KMS-11 (cell line): Measurements from ENCODE around the gene THYN1.

Experiments
- H2AFZ ChIP-seq: fragments of 200-600 bp; sonication (generic); 2 replicates; pipeline ENCODE4 v1.6.1; 2016; ENCODE audit warnings: antibody characterized with exemption, mixed run types, low read depth
- H3K27ac ChIP-seq: fragments of 200-600 bp; sonication (generic); 2 replicates; pipeline ENCODE4 v1.6.1; 2016; ENCODE audit warnings: mild to moderate bottlenecking, mixed run types
- H3K27me3 ChIP-seq: fragments of 200-600 bp; sonication (generic); 2 replicates; pipeline ENCODE4 v1.6.1; 2017; ENCODE audit warnings: mild to moderate bottlenecking, low read depth, mixed run types, moderate library complexity; ENCODE audit not compliant: insufficient read depth
- H3K36me3 ChIP-seq: fragments of 200-600 bp; sonication (generic); 2 replicates; pipeline ENCODE4 v1.6.1; 2017; ENCODE audit warnings: mild to moderate bottlenecking, mixed run types; ENCODE audit not compliant: insufficient read depth
- H3K4me1 ChIP-seq: fragments of 200-600 bp; sonication (generic); 2 replicates; pipeline ENCODE4 v1.6.1; 2016; ENCODE audit warnings: mild to moderate bottlenecking, low read depth, mixed run types; ENCODE audit not compliant: poor library complexity, severe bottlenecking
- H3K4me2 ChIP-seq: fragments of 200-600 bp; sonication (generic); 2 replicates; pipeline ENCODE4 v1.7.0; 2016; ENCODE audit warnings: mild to moderate bottlenecking, mixed run types
- H3K4me3 ChIP-seq: fragments of 200-600 bp; sonication (generic); IDR thresholded peaks from 2 replicates; pipeline ENCODE4 v1.6.1; 2017; ENCODE audit warnings: low read depth, low read length, mixed read lengths; ENCODE audit not compliant: insufficient read depth
- H3K79me2 ChIP-seq: fragments of 200-600 bp; sonication (generic); 2 replicates; pipeline ENCODE4 v1.6.1; 2016; ENCODE audit warnings: low read depth, mixed run types; ENCODE audit not compliant: insufficient read depth
- H3K9ac ChIP-seq: fragments of 200-600 bp; sonication (generic); 2 replicates; pipeline ENCODE4 v1.6.1; 2016; ENCODE audit warnings: mild to moderate bottlenecking, mixed run types
- H4K20me1 ChIP-seq: fragments of 200-600 bp; sonication (generic); 2 replicates; pipeline ENCODE4 v1.6.1; 2016; ENCODE audit warnings: mild to moderate bottlenecking, mixed run types; ENCODE audit not compliant: insufficient read depth
- TF ChIP-seq, protein P1 (sequence below): fragments of 200-600 bp; sonication (generic); conservative IDR thresholded peaks from 2 replicates; pipeline ENCODE4 v1.6.1; 2017; ENCODE audit warnings: low read depth, mild to moderate bottlenecking, antibody characterized with exemption, low read length, moderate library complexity, mixed read lengths

The THYN1 gene

GRCh38 chr11:134253188-134253993 lies at the start of gene THYN1, which contains the start of gene ACAD8:
Gene THYN1 (minus strand): TSS chr11:134253352. CDS start chr11:134252882, 470 bp downstream.
Gene ACAD8 (plus strand): TSS chr11:134253568. CDS start chr11:134253601, 33 bp downstream.
- H3K27me3 ChIP-seq, result no peaks in the 10 kb centered on the region
- no peaks in the 10 kb centered on the region for H3K79me2 ChIP-seq
- no peaks in the 10 kb centered on the region for H3K36me3 ChIP-seq
- peaks cover 18% of the 10 kb centered on the region for H3K4me1 ChIP-seq
- H3K9ac ChIP-seq, result peak within 1 kb of the TSS; percentile 27; the same call in 1 of the 2 replicates
- H3K27ac ChIP-seq, result no peak within 1 kb of the TSS
- peak within 1 kb of the TSS; percentile 89 for H2AFZ ChIP-seq
- no peak within 1 kb of the TSS for H3K4me3 ChIP-seq
- H4K20me1 ChIP-seq, result no peaks in the 10 kb centered on the region
- TF ChIP-seq, protein P1, sequence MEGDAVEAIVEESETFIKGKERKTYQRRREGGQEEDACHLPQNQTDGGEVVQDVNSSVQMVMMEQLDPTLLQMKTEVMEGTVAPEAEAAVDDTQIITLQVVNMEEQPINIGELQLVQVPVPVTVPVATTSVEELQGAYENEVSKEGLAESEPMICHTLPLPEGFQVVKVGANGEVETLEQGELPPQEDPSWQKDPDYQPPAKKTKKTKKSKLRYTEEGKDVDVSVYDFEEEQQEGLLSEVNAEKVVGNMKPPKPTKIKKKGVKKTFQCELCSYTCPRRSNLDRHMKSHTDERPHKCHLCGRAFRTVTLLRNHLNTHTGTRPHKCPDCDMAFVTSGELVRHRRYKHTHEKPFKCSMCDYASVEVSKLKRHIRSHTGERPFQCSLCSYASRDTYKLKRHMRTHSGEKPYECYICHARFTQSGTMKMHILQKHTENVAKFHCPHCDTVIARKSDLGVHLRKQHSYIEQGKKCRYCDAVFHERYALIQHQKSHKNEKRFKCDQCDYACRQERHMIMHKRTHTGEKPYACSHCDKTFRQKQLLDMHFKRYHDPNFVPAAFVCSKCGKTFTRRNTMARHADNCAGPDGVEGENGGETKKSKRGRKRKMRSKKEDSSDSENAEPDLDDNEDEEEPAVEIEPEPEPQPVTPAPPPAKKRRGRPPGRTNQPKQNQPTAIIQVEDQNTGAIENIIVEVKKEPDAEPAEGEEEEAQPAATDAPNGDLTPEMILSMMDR, result no peak
- H3K4me2 ChIP-seq, result peak within 1 kb of the TSS; percentile 66

GRCh38 chr11:134294664-134295063 lies 41.5 kb upstream of the THYN1 start:
- TF ChIP-seq, protein P1, result no peak
- Histone ChIP-seq H3K79me2 (no peaks in the 10 kb centered on the region), H4K20me1 (no peaks in the 10 kb centered on the region), H3K4me1 (no peaks in the 10 kb centered on the region), H3K36me3 (no peaks in the 10 kb centered on the region), H3K27ac (no peak overlapping the region), H3K4me2 (no peak overlapping the region), H3K4me3 (no peak overlapping the region), H2AFZ (no peak overlapping the region), H3K27me3 (no peaks in the 10 kb centered on the region), H3K9ac (no peak overlapping the region)

- Histone ChIP-seq H3K27ac (no peak overlapping the region), H4K20me1 (no peaks in the 10 kb centered on the region), H3K4me2 (no peak overlapping the region), H2AFZ (no peak overlapping the region), H3K36me3 (no peaks in the 10 kb centered on the region), H3K27me3 (no peaks in the 10 kb centered on the region), H3K4me1 (no peaks in the 10 kb centered on the region), H3K9ac (no peak overlapping the region), H3K79me2 (no peaks in the 10 kb centered on the region), H3K4me3 (no peak overlapping the region)
- TF ChIP-seq, protein P1, result no peak
These were observed 40.3 kb upstream of the THYN1 start for GRCh38 chr11:134293119-134294113.

DNA sequence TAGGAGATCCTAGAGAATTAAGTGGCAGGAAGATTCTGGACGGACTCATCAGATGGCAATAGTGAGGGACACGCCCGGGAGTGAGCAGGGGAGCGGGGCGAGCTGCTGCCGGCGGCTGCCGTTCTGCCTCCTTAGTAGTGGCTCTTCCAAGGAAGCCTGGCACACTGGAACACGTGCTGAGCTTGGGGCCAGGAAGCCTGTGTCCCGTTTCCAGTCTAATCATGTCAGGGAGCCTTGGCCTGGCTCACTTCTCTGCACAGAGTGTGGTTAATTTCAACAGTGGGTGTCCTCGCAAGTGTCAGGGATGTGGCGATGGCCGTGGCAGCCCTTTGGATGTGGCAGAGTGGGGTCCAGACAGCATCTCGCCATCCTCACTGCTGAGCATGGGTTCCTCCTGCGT lies 39.5 kb upstream of the THYN1 start:
- H3K36me3 ChIP-seq, result no peaks in the 10 kb centered on the region
- TF ChIP-seq, protein P1, result no peak

More for the DNA sequence above, 39.5 kb upstream of the THYN1 start:
- no peaks in the 10 kb centered on the region for H3K4me1 ChIP-seq
- no peak overlapping the region for H2AFZ ChIP-seq
- H3K4me3 ChIP-seq, result no peak overlapping the region
- no peak overlapping the region for H3K4me2 ChIP-seq
- H4K20me1 ChIP-seq, result no peaks in the 10 kb centered on the region
- no peak overlapping the region for H3K9ac ChIP-seq
- H3K27me3 ChIP-seq, result no peaks in the 10 kb centered on the region
- H3K79me2 ChIP-seq, result no peaks in the 10 kb centered on the region
- no peak overlapping the region for H3K27ac ChIP-seq
